ENCODE results near the gene TREH. TPM values are rescaled to one million over a fixed set of nuclear protein-coding genes. Genes with fewer than 3 reads are reported as not detected.

The TREH gene
- total RNA-seq, 1 donor from 2014 or later = not detected

GRCh38 chr11:118650366-118650765 is 29.1 kb downstream of the TREH start:
- intact Hi-C loops (cut with micrococcal nuclease) = no loop called here

GRCh38 chr11:118649941-118650340 is 29.5 kb downstream of the TREH start:
- intact Hi-C loops (cut with micrococcal nuclease) = no loop called here

- intact Hi-C loops (cut with micrococcal nuclease) = no loop called here
These were observed 31.2 kb downstream of the TREH start for GRCh38 chr11:118648291-118648690.

GRCh38 chr11:118646393-118646792 is 33.1 kb downstream of the TREH start:
- intact Hi-C loops (cut with micrococcal nuclease) = no loop called here

GRCh38 chr11:118645066-118645715 is 34.3 kb downstream of the TREH start:
- intact Hi-C loops (cut with micrococcal nuclease) = no loop called here

- intact Hi-C loops (cut with micrococcal nuclease) = no loop called here
These were observed 35.0 kb downstream of the TREH start for GRCh38 chr11:118644496-118644895.

- intact Hi-C loops (cut with micrococcal nuclease) = no loop called here
These were observed 35.5 kb downstream of the TREH start for GRCh38 chr11:118643995-118644345.

GRCh38 chr11:118643142-118643994 is 36.1 kb downstream of the TREH start:
- intact Hi-C loops (cut with micrococcal nuclease) = no loop called here

- intact Hi-C loops (cut with micrococcal nuclease) = no loop called here
These were observed 37.9 kb downstream of the TREH start for GRCh38 chr11:118641397-118642019.

GRCh38 chr11:118640332-118641154 is 38.9 kb downstream of the TREH start:
- intact Hi-C loops (cut with micrococcal nuclease) = no loop called here

GRCh38 chr11:118639899-118640298 is 39.6 kb downstream of the TREH start:
- intact Hi-C loops (cut with micrococcal nuclease) = no loop called here

GRCh38 chr11:118638726-118639125 is 40.7 kb downstream of the TREH start:
- intact Hi-C loops (cut with micrococcal nuclease) = no loop called here

GRCh38 chr11:118636569-118637290 is 42.7 kb downstream of the TREH start:
- intact Hi-C loops (cut with micrococcal nuclease) = no loop called here

- intact Hi-C loops (cut with micrococcal nuclease) = no loop called here
These were observed 43.8 kb downstream of the TREH start for GRCh38 chr11:118635642-118636041.

GRCh38 chr11:118635237-118635591 is 44.2 kb downstream of the TREH start:
- intact Hi-C loops (cut with micrococcal nuclease) = no loop called here

GRCh38 chr11:118634431-118635236 is 44.8 kb downstream of the TREH start:
- intact Hi-C loops (cut with micrococcal nuclease) = no loop called here

GRCh38 chr11:118633979-118634378 is 45.5 kb downstream of the TREH start:
- intact Hi-C loops (cut with micrococcal nuclease) = no loop called here

GRCh38 chr11:118633319-118633690 is 46.1 kb downstream of the TREH start:
- intact Hi-C loops (cut with micrococcal nuclease) = no loop called here

- intact Hi-C loops (cut with micrococcal nuclease) = no loop called here
These were observed 46.7 kb downstream of the TREH start for GRCh38 chr11:118632577-118633318.

All from T-helper 2 cell treated with Interferon-gamma antibody and Interleukin-4, amounts not matched to agents 100 ng/mL and 5 ng/mL, for 36 hours (primary cell).